GM10847 (cell line): ENCODE results near the gene ANKIB1.

Experiments
- POLR2A ChIP-seq: IDR thresholded peaks from 2 replicates; pipeline ENCODE4 v1.6.1; 2011; ENCODE audit not compliant: insufficient read length; ENCODE audit errors: extremely low read depth

The ANKIB1 gene

DNA sequence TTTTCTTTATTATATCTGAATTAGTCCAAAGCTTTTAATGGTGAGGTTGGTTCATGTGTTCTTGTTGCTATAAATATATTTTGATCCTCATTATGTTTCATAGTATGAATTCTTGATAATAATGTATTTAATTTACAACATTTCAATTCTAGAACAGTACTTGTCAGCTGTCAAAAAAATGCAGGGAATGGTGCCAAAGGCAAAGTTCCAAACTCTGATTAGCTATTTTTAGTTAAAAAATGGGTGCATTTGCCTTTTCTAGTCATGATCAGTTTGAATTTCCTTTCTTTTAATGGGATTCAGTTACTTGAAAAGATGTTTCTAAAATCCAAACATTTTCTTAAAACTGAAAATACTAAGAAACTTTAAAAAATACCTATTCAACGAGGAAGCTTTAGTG lies 49.6 kb downstream of the ANKIB1 start:
- no peak for TF ChIP-seq POLR2A

DNA sequence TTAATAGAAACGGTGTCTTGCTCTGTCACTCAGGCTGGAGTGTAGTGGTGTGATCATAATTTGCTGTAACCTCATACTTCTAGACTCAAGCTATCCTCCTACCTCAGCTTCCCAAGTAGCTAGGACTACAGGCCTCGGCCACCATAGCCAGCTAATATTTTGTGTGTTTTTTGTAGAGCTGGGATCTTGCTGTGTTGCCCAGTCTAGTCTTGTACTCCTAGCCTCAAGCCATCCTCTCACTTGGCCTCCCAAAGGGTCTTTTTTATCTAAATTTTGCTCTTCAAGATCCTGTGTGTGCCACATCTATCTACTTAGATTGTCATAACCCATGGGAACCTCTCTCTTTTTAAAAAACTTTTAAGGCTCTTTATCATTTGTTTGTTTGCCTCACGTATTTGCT lies 50.5 kb downstream of the ANKIB1 start:
- TF ChIP-seq POLR2A, result no peak

- TF ChIP-seq POLR2A, result no peak
Measured at GRCh38 chr7:92296880-92297445, 51.2 kb downstream of the ANKIB1 start.

- no peak for TF ChIP-seq POLR2A
Measured at GRCh38 chr7:92297736-92298135, 52.0 kb downstream of the ANKIB1 start.

- no peak for TF ChIP-seq POLR2A
Measured at GRCh38 chr7:92303761-92304160, 58.0 kb downstream of the ANKIB1 start.

GRCh38 chr7:92304406-92304893 lies 58.7 kb downstream of the ANKIB1 start:
- TF ChIP-seq POLR2A, result no peak

DNA sequence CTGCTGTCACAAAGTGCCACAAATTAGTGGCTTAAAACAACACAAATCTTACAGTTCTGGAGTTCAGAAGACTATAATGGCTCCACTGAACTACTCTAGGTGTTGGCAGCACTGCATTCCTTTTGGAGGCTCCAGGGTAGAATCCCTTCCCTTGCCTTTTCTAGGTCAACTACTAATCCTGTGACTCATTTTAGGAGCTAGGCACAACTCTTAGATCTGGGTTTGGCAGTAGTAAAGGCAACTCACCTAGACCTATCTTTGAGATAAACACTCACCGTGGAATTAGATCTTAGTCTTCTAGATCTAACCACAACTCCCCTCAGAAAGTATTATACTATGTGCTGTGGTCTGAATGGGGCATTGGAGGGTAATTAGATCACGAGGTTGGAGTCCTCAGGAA lies 60.4 kb downstream of the ANKIB1 start:
- TF ChIP-seq POLR2A, result no peak

DNA sequence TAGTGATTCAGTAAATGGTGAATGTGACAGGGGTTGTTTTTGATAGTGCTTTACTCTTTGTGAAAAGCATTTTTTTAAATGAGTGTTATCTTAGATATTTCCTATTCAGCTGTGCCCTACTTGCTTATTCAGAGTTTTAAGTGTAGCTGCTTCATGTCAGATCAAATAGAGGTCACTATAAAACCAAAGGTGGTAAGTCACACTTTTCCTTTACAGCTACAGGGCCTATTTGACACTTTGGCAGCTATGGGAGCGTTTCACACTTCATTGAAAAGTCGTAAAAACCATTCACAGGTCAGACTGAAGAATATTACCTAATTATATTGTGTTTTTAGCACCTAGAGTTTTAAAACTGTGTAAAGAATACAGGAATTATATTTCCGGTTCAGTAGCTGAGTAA lies 67.3 kb downstream of the ANKIB1 start:
- TF ChIP-seq POLR2A, result no peak

- TF ChIP-seq POLR2A, result no peak
Measured at GRCh38 chr7:92319243-92319642, 73.5 kb downstream of the ANKIB1 start.

DNA sequence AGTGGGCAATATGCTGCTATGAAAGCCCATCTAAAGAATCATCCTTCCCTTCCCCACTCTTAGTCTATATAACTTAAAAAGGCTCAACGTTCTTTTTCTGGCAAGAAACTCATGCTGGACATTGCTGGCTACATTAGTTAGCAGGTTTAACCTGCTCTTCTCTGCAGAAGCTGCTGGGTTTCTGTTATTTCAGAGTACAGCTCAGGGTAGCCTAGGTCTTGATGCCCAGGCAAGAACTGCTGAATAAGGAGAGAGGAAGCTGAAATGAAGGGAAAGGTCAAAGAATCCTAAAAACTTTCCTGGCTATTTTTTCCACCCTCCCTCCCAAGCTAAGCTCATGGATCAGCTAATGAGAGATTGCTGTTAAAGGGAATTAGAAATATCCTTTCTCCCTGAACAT lies 79.4 kb downstream of the ANKIB1 start:
- TF ChIP-seq POLR2A, result no peak

- TF ChIP-seq POLR2A, result no peak
Measured at GRCh38 chr7:92325858-92326257, 80.1 kb downstream of the ANKIB1 start.

DNA sequence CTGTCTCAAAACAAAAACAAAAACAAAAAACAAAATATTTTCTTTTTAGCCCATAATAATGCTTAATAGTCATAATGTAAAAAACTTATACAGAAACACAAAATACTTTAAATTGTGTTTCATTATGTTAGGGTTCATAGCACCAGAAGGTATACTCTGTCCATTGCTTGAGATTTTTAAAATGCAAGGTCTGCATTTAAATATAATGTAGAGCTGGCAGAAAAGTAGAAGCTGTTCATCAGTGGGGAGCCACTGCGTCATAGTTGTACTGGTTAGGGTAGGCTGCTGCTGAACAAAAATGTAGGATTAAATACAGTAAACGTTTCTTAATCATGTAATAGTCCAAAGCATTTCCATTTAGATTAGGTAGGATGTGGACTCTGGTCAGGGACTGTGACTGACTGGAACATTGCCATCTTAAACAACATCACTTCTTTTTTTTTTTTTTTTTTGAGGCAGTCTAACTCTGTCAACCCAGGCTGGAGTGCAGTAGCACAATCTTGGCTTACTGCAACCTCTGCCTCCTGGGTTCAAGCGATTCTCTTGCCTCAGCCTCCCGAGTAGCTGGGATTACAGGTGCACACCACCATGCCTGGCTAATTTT lies 85.2 kb downstream of the ANKIB1 start:
- no peak for TF ChIP-seq POLR2A

GRCh38 chr7:92331508-92331907 lies 85.7 kb downstream of the ANKIB1 start:
- TF ChIP-seq POLR2A, result no peak

DNA sequence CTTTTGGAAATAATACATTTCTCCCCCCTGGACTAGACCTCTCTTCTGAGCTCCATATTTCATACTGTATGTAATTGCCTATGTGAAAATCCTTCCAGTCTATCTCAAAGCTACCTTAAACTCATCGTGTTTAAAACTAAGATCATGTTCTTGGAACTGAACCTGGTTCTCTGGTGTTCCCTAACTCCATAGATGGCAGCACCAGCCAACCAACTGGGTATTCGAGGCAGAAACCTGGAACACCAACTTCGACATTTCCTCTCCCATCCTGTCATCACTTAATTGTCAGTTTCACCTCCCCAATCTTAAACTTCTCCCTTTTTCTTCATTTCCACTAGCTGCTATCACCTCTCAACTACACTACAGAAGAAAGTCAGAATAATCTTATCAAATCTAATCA lies 87.0 kb downstream of the ANKIB1 start:
- TF ChIP-seq POLR2A, result no peak

DNA sequence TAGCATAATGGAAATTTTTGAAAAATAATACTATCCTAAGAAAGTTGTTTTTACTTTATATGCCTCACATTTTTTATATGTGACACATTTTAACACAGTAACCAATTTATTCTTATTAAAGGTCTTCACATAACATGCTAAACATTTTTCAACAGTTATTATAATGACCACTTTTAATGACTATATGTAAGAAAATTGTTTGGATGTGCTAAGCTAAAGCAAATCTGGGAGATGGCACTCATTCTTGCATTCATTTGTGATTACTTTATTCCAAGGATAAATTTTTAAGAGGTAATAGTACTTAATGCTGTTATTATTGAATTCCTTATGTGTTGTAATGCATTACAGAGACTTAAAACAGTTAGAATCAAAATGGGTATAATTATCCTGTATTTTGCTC lies 88.1 kb downstream of the ANKIB1 start:
- no peak for TF ChIP-seq POLR2A

DNA sequence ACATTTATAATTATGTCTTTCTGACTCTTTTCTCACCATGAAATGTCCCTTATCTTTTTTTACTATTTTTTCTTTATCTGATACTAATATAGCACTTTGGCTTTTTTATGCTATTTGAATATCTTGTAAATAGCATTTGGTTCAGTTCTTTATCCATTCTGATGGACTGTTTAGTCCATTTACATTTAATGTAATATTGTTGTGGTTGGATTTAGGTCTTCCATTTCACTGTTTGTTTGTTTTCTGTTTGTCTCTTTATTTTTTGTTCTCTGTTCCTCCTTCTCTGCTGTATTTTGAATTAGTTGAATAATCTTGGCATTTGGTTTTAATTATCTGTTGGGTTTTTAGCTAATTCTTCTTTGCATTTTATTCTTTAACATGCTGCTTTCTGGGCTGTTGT lies 89.8 kb downstream of the ANKIB1 start:
- TF ChIP-seq POLR2A, result no peak
